Measurements from ENCODE around the gene NELFCD.

DNA sequence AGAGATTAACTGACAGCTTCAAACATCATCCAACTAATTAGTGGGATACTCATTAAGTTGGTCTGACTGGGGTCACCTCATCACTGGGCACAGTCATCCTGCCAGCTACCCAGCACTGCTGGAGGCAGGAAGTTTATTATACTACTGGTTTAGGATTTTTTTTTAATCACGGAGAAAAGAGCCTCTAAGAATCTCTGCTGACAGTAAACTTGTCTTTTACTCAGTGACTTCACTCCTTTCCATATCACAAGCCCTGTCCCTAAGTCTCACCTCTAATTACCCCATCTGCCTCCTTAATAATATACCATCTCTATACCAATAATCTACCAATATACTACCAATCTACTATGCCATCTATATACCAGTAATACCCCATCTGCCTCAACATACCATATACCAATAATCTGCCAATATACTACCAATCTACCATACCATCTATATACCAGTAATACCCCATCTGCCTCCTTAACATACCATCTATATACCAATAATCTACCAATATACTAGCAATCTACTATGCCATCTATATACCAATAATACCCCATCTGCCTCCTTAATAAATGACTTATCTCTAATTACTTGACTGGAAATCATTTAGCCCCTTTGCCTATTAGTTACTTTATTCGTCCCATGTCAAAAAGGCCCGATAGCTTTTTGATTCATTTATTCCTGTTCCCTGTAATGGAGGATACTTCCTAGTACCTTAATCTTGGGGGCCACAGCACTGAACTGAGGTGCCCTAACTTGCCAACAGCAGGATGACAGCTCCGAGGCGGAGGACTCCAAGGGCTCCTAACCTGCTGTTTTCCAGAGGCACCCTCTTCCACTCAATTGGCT, 46.1 kb downstream of the NELFCD start:
- TF ChIP-seq FOXM1 (IDR thresholded peaks at IDR 0.05; ENCODE audit: borderline replicate concordance, low read depth), result no peak
- no peak for TF ChIP-seq RAD21 (IDR thresholded peaks at IDR 0.05; ENCODE audit: low read depth)
- no peak for TF ChIP-seq YY1 (IDR thresholded peaks at IDR 0.05; ENCODE audit: low read depth)
- no peak for TF ChIP-seq EP300 (IDR thresholded peaks at IDR 0.05; ENCODE audit: borderline replicate concordance)
- TF ChIP-seq CREB1 (IDR thresholded peaks at IDR 0.05; ENCODE audit: low read depth), result no peak
- no peak for TF ChIP-seq TAF1 (IDR thresholded peaks at IDR 0.05; ENCODE audit: low read depth)
- TF ChIP-seq, protein P1, sequence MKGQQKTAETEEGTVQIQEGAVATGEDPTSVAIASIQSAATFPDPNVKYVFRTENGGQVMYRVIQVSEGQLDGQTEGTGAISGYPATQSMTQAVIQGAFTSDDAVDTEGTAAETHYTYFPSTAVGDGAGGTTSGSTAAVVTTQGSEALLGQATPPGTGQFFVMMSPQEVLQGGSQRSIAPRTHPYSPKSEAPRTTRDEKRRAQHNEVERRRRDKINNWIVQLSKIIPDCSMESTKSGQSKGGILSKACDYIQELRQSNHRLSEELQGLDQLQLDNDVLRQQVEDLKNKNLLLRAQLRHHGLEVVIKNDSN (IDR thresholded peaks at IDR 0.05), result no peak
